ENCODE data around the gene SHROOM4.
A peak's percentile ranks its signal among the peaks of the same experiment; 100 is the strongest.

The SHROOM4 gene

DNA sequence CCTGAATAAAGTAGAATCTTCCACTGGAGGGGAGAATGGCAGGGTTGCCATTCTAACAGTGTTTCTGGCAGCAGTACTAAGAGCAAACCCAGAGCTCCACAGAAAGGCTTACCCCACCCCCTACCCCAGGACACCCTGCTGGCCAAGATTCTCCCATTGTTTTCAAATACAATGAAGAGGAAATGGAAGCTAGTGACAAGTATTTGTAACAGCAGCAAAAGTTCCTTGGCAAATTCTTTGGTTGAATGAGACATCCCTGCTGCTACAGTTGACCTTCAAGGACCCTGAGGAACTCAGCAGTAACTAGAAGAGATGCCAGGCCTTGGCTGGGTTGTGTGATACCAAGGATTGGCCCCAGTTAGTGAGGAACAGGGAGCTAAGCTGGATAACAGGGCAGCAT, 219.2 kb downstream of the SHROOM4 start:
- no peak for DNase-seq

DNA sequence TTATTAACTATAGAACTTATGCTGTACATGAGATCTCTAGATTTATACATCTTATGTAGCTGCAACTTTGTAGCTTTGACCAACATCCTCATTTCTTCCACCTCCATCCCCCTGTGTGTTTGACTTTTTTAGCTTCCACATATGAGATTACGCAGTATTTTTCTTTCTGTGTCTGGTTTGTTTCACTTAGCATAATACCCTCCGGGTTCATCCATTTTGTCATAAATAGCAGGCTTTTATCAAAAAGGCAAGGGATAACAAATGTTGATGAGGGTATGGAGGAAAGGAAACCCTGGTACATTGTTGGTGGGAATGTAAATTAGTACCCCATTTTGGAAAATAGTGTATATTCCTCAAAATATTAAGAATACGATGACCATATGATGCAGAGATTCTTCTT, 227.0 kb downstream of the SHROOM4 start:
- Mint-ChIP-seq H3K4me1 (no peaks in the 10 kb centered on the region), H3K27ac (no peak overlapping the region), H3K4me3 (no peak overlapping the region), H3K9me3 (no peaks in the 10 kb centered on the region), H3K27me3 (peaks cover 0 to 9% of the 10 kb centered on the region in 2 donors), H3K36me3 (no peaks in the 10 kb centered on the region)
- no peak for DNase-seq
- ATAC-seq (replicated peaks): no peak

More for the DNA sequence above, 219.2 kb downstream of the SHROOM4 start:
- H3K27me3 Mint-ChIP-seq: peaks cover 0 to 10% of the 10 kb centered on the region in 2 donors
- H3K9me3 Mint-ChIP-seq: no peaks in the 10 kb centered on the region
- no peak for ATAC-seq (replicated peaks)
- H3K36me3 Mint-ChIP-seq: no peaks in the 10 kb centered on the region
- H3K4me1 Mint-ChIP-seq: no peaks in the 10 kb centered on the region
- no peak overlapping the region for H3K4me3 Mint-ChIP-seq
- H3K27ac Mint-ChIP-seq: no peak overlapping the region

DNA sequence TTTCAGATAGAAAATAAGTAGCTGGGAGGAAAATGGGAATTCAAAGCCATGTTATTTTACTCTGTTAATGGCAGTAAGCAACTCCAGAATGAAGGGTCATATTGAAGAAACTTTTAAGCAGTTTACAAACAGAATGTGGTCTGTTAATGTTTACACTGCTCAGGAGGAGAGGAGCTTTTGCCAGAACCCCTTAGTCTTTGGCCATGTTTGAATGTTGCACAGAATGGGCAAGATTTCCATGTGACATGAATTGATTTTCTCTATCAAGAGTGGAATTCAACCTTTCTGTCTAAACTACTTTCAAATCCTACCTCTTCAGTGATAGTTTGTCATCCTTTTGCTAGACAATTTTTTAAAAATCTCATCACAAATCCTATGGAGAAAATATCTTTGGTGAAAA, 227.6 kb downstream of the SHROOM4 start:
- Mint-ChIP-seq H3K27ac (no peak overlapping the region), H3K27me3 (peaks cover 0 to 9% of the 10 kb centered on the region in 2 donors), H3K9me3 (no peaks in the 10 kb centered on the region), H3K4me3 (no peak overlapping the region), H3K36me3 (no peaks in the 10 kb centered on the region), H3K4me1 (no peaks in the 10 kb centered on the region)
- ATAC-seq (replicated peaks): no peak
- DNase-seq: no peak

DNA sequence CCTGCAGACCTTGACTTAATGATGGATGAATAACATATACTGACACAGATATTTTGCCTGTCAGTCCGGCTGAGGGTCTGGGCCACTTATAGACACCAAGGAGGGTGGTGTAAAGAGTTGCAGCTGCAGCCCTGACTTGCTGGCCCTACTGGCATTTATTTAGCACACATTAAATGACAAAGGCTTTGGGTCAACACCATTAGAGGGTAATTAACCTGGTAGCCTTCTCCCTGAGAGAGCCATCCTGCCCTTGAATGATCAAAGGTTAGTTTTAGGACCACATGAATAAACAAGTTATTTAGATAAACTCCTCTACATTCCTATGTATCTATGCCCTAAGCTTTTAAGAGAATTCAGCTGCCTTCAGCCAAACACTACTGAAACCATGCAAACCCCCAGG, 232.6 kb downstream of the SHROOM4 start:
- no peak for DNase-seq
- peaks cover 6 to 24% of the 10 kb centered on the region in 2 donors for H3K27me3 Mint-ChIP-seq
- peaks cover 0 to 1% of the 10 kb centered on the region in 2 donors for H3K4me1 Mint-ChIP-seq
- ATAC-seq (replicated peaks): no peak
- H3K9me3 Mint-ChIP-seq: no peaks in the 10 kb centered on the region
- H3K4me3 Mint-ChIP-seq: no peak overlapping the region
- H3K27ac Mint-ChIP-seq: no peak overlapping the region
- no peaks in the 10 kb centered on the region for H3K36me3 Mint-ChIP-seq

DNA sequence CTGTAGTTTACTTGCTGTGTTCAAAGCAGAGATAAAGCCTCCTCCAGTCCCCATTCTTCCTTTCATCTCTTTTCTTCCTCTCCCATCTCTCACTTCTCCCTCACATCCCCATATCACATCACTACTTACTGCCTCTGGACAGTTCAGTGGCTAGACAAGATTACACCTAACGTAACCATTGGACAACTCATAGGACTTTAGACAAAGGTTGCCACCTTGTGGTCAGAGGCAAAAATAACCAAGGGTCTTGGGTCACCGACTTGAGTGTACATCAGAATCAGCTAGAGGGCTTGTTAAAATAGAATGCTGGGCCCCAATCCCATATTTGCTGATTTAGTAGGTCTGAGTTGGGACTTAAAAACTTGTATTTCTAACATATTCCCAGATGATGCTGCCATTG, 234.0 kb downstream of the SHROOM4 start:
- peak; percentile 34 for DNase-seq
- H3K27me3 Mint-ChIP-seq: peaks cover 6 to 20% of the 10 kb centered on the region in 2 donors

DNA sequence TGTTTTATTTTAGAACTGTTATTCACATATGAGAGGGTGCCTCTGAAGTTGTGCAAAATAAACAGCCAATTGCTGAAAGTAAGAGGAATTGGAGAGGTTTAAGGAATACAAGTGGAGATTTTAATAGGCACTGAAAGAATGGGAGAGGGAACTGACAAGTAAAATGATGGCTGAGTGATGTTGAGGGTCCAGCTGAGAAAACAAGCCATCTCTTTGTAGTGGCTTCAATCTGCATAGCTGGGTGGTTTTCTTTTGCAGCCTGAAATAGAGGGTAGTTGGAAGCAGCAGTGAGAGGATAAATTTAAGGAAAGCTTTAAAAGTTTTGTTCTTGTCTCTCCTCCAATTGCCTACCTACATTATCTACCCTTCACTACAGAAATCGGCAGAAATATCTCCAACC, 236.7 kb downstream of the SHROOM4 start:
- ATAC-seq (replicated peaks): no peak
- Mint-ChIP-seq H3K4me1 (peaks cover 0 to 1% of the 10 kb centered on the region in 2 donors), H3K9me3 (no peaks in the 10 kb centered on the region)

More for the DNA sequence above, 234.0 kb downstream of the SHROOM4 start:
- peak; percentile 64 to 78 for ATAC-seq (replicated peaks)
- no peak overlapping the region for H3K27ac Mint-ChIP-seq
- H3K4me1 Mint-ChIP-seq: peaks cover 0 to 1% of the 10 kb centered on the region in 2 donors
- no peaks in the 10 kb centered on the region for H3K36me3 Mint-ChIP-seq
- no peaks in the 10 kb centered on the region for H3K9me3 Mint-ChIP-seq
- no peak overlapping the region for H3K4me3 Mint-ChIP-seq

DNA sequence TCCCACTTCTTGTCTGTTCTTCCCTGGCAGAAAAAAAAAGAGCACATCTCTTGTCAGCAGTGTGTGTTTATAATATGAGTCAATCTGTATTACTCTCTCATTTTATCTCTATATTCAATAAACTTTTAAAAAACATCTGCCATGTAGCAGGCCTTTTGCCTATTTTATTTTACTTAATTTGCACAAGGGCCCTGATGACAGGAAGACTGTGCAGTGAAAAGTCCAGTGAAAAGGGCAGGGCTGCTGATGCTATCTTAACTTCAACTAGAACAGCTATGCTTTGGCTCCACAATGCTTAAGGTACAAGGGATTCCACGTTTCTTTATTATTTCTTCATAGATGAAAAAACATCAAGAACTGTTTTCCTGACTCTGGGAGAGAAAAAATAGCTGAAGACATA, 246.4 kb downstream of the SHROOM4 start:
- H3K4me3 Mint-ChIP-seq: no peak overlapping the region
- no peaks in the 10 kb centered on the region for H3K36me3 Mint-ChIP-seq
- H3K9me3 Mint-ChIP-seq: peaks cover 0 to 5% of the 10 kb centered on the region in 2 donors
- H3K27ac Mint-ChIP-seq: no peak overlapping the region
- no peaks in the 10 kb centered on the region for H3K4me1 Mint-ChIP-seq
- ATAC-seq (replicated peaks) (no peak), DNase-seq (no peak)
- H3K27me3 Mint-ChIP-seq: peaks cover 0 to 13% of the 10 kb centered on the region in 2 donors

More for the DNA sequence above, 236.7 kb downstream of the SHROOM4 start:
- no peak for DNase-seq
- Mint-ChIP-seq H3K36me3 (no peaks in the 10 kb centered on the region), H3K4me3 (no peak overlapping the region), H3K27ac (no peak overlapping the region), H3K27me3 (peaks cover 6 to 15% of the 10 kb centered on the region in 2 donors)

DNA sequence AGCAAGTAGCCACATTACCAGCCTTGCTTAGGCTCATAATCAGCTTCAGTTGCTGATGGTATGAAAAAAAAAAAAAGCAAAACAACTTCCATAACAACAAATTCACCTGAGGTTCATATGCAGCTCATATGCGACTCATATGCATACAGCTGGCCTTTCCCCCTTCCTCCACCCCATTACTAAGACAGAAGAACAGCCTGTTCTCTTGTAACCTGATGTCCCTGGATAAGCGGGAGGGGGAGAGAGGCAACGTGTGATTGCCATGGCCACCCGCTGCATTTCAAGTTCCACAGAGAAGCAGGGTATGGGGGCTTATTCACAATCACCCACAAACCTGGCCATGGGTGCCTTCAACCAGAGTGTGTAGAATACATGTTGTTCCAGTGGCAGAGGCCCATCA, 248.3 kb downstream of the SHROOM4 start:
- Mint-ChIP-seq H3K27ac (no peak overlapping the region), H3K36me3 (no peaks in the 10 kb centered on the region), H3K4me1 (no peaks in the 10 kb centered on the region), H3K9me3 (peaks cover 0 to under 1% of the 10 kb centered on the region in 2 donors), H3K27me3 (peaks cover 10 to 13% of the 10 kb centered on the region in 2 donors), H3K4me3 (no peak overlapping the region)
- ATAC-seq (replicated peaks) (no peak), DNase-seq (no peak)
